Gastroesophageal sphincter (tissue), 3 donors: Measurements from ENCODE around the gene ZC3H7A.

Experiments
- CTCF ChIP-seq, 4 experiments: fragments of 200-600 bp in 2 of 4; fragments of 450-650 bp in 2 of 4; sonication (generic) in 1 of 4; IDR thresholded peaks; one replicate each; pipeline ENCODE4 v1.5.1; 2017 to 2019; ENCODE audit warnings: antibody characterized with exemption in 4 of 4, mild to moderate bottlenecking in 2 of 4, moderate library complexity in 2 of 4
- EP300 ChIP-seq: sonication (generic); formaldehyde crosslinking; IDR thresholded peaks from one replicate; pipeline ENCODE4 v1.6.1; 2017; ENCODE audit warnings: antibody characterized with exemption, mild to moderate bottlenecking
- POLR2A ChIP-seq, 2 donors: fragments of 450-650 bp; IDR thresholded peaks; one replicate each; pipeline ENCODE4 v1.6.1; 2017; ENCODE audit warnings: antibody characterized with exemption in 2 of 2, mild to moderate bottlenecking in 2 of 2, moderate library complexity in 1 of 2
- POLR2AphosphoS5 ChIP-seq: sonication (generic); formaldehyde crosslinking; IDR thresholded peaks from one replicate; pipeline ENCODE4 v1.6.1; 2017; ENCODE audit warnings: antibody characterized with exemption

- TF ChIP-seq CTCF (IDR thresholded peaks at IDR 0.05), result no peak
- TF ChIP-seq EP300, result no peak
- TF ChIP-seq POLR2A (IDR thresholded peaks at IDR 0.05), result no peak
- no peak for TF ChIP-seq POLR2AphosphoS5
Observed at GRCh38 chr16:11734653-11735043, 62.4 kb downstream of the ZC3H7A start.
